Measurements from ENCODE around the gene SIRT5. TPM values are rescaled to one million over a fixed set of nuclear protein-coding genes. Genes with fewer than 3 reads are reported as not detected.

Gene SIRT5
- polyA plus RNA-seq, 1 donor (not counting 4 experiments of a cell fraction or from before 2014, with no cell fraction given), result 9.1 TPM

GRCh38 chr6:13560651-13561044 lies 13.8 kb upstream of the SIRT5 start:
- dilution Hi-C loops (cut with MboI; ENCODE audit: extremely low pct_ligation_motif_present, low sequenced_read_pairs), result loop anchor here (5.0 kb wide), 1 partner anchor 63 kb away; no protein-coding TSS in a partner anchor
- Histone ChIP-seq H3K4me2 (ENCODE audit: control insufficient read depth, extremely low read depth, insufficient read depth, low read depth, low read length) (no peak overlapping the region), H3K9me1 (ENCODE audit: control insufficient read depth, extremely low read depth, insufficient read depth, low read length) (no peaks in the 10 kb centered on the region), H3K36me3 (ENCODE audit: control insufficient read depth in 2 of 2, extremely low read depth in 1 of 2, insufficient read depth in 2 of 2, low read length in 2 of 2) (no peaks in the 10 kb centered on the region), H3K9ac (ENCODE audit: control insufficient read depth, extremely low read depth, insufficient read depth, low read length) (no peak overlapping the region), H3K4me1 (ENCODE audit: control insufficient read depth, extremely low read depth, insufficient read depth, low read length) (peaks cover 10% of the 10 kb centered on the region), H2AFZ (ENCODE audit: control insufficient read depth, low read length) (no peak overlapping the region), H3K4me3 (ENCODE audit: control insufficient read depth in 2 of 3, extremely low read depth in 1 of 3, insufficient read depth in 2 of 3, low read depth in 1 of 3, low read length in 3 of 3) (no peak overlapping the region), H3K27ac (ENCODE audit: control insufficient read depth, insufficient read depth, low read length) (no peak overlapping the region), H3K79me2 (ENCODE audit: control insufficient read depth, insufficient read depth, low read length) (no peaks in the 10 kb centered on the region), H4K20me1 (ENCODE audit: control insufficient read depth, extremely low read depth, insufficient read depth, low read length) (no peaks in the 10 kb centered on the region), H3K9me3 (ENCODE audit: control insufficient read depth, low read depth, low read length) (no peaks in the 10 kb centered on the region), H3K27me3 (ENCODE audit: control insufficient read depth, extremely low read depth, insufficient read depth, low read length) (no peaks in the 10 kb centered on the region)
- DNase-seq (ENCODE audit: low read depth, low spot score) (no peak), FAIRE-seq (no peak)
- TF ChIP-seq, protein P1, sequence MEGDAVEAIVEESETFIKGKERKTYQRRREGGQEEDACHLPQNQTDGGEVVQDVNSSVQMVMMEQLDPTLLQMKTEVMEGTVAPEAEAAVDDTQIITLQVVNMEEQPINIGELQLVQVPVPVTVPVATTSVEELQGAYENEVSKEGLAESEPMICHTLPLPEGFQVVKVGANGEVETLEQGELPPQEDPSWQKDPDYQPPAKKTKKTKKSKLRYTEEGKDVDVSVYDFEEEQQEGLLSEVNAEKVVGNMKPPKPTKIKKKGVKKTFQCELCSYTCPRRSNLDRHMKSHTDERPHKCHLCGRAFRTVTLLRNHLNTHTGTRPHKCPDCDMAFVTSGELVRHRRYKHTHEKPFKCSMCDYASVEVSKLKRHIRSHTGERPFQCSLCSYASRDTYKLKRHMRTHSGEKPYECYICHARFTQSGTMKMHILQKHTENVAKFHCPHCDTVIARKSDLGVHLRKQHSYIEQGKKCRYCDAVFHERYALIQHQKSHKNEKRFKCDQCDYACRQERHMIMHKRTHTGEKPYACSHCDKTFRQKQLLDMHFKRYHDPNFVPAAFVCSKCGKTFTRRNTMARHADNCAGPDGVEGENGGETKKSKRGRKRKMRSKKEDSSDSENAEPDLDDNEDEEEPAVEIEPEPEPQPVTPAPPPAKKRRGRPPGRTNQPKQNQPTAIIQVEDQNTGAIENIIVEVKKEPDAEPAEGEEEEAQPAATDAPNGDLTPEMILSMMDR (optimal IDR thresholded peaks at IDR 0.05 in 1 of 3, IDR thresholded peaks at IDR 0.05 in 1 of 3, conservative IDR thresholded peaks at IDR 0.05 in 1 of 3; ENCODE audit: extremely low read depth in 1 of 3, insufficient read depth in 2 of 3, low read length in 3 of 3), result no peak
- no peak for TF ChIP-seq EZH2 (IDR thresholded peaks at IDR 0.05; ENCODE audit: low read length)

- no peaks in the 10 kb centered on the region for H3K79me2 ChIP-seq (ENCODE audit: control insufficient read depth, insufficient read depth, low read length)
- dilution Hi-C loops (cut with MboI; ENCODE audit: extremely low pct_ligation_motif_present, low sequenced_read_pairs), result loop anchor here (5.0 kb wide), 1 partner anchor 64 kb away; no protein-coding TSS in a partner anchor
- H3K4me1 ChIP-seq (ENCODE audit: control insufficient read depth, extremely low read depth, insufficient read depth, low read length), result peaks cover 10% of the 10 kb centered on the region
- no peak overlapping the region for H3K4me2 ChIP-seq (ENCODE audit: control insufficient read depth, extremely low read depth, insufficient read depth, low read depth, low read length)
- no peak for TF ChIP-seq EZH2 (IDR thresholded peaks at IDR 0.05; ENCODE audit: low read length)
- TF ChIP-seq, protein P1 (optimal IDR thresholded peaks at IDR 0.05 in 1 of 3, IDR thresholded peaks at IDR 0.05 in 1 of 3, conservative IDR thresholded peaks at IDR 0.05 in 1 of 3; ENCODE audit: extremely low read depth in 1 of 3, insufficient read depth in 2 of 3, low read length in 3 of 3), result no peak
- H3K4me3 ChIP-seq (ENCODE audit: control insufficient read depth in 2 of 3, extremely low read depth in 1 of 3, insufficient read depth in 2 of 3, low read depth in 1 of 3, low read length in 3 of 3), result no peak overlapping the region
- no peak overlapping the region for H2AFZ ChIP-seq (ENCODE audit: control insufficient read depth, low read length)
- H3K36me3 ChIP-seq (ENCODE audit: control insufficient read depth in 2 of 2, extremely low read depth in 1 of 2, insufficient read depth in 2 of 2, low read length in 2 of 2), result no peaks in the 10 kb centered on the region
- H3K27ac ChIP-seq (ENCODE audit: control insufficient read depth, insufficient read depth, low read length), result no peak overlapping the region
- FAIRE-seq, result no peak
- no peaks in the 10 kb centered on the region for H3K9me3 ChIP-seq (ENCODE audit: control insufficient read depth, low read depth, low read length)
- H4K20me1 ChIP-seq (ENCODE audit: control insufficient read depth, extremely low read depth, insufficient read depth, low read length), result no peaks in the 10 kb centered on the region
- no peaks in the 10 kb centered on the region for H3K27me3 ChIP-seq (ENCODE audit: control insufficient read depth, extremely low read depth, insufficient read depth, low read length)
- H3K9me1 ChIP-seq (ENCODE audit: control insufficient read depth, extremely low read depth, insufficient read depth, low read length), result no peaks in the 10 kb centered on the region
- no peak overlapping the region for H3K9ac ChIP-seq (ENCODE audit: control insufficient read depth, extremely low read depth, insufficient read depth, low read length)
- DNase-seq (ENCODE audit: low read depth, low spot score), result no peak
Measured at GRCh38 chr6:13561624-13562267, 12.7 kb upstream of the SIRT5 start.
